Esophagus muscularis mucosa (tissue), 4 donors: ENCODE data around the gene UBE2L3. TPM values are rescaled to one million over a fixed set of nuclear protein-coding genes. Genes with fewer than 3 reads are reported as not detected.

Source experiments
- DNase-seq: peaks from one replicate; pipeline ENCODE4 v3.0.0-alpha.2; 2017; ENCODE audit errors: extremely low spot score
- H3K27ac ChIP-seq, 4 donors: fragments of 200-600 bp; sonication (generic); replicated peaks in 1 of 4; 1 replicate in 3 of 4; 2 replicates in 1 of 4; pipeline ENCODE4 v1.5.1; 2016 to 2019; ENCODE audit warnings: mild to moderate bottlenecking in 1 of 4
- H3K27me3 ChIP-seq, 4 donors: fragments of 200-600 bp; sonication (generic); one replicate each; pipeline versions ENCODE4 v1.5.1 to v1.6.0; 2016 to 2019
- H3K36me3 ChIP-seq, 4 donors: fragments of 200-600 bp; sonication (generic); one replicate each; pipeline ENCODE4 v1.5.1; 2016 to 2019
- H3K4me1 ChIP-seq, 4 donors: fragments of 200-600 bp; sonication (generic); one replicate each; pipeline ENCODE4 v1.5.1; 2016 to 2019
- H3K4me3 ChIP-seq, 4 donors: fragments of 200-600 bp; sonication (generic); 1 replicate in 2 of 4; 2 replicates in 2 of 4; pipeline ENCODE4 v1.5.1; 2016 to 2019; ENCODE audit warnings: mild to moderate bottlenecking in 4 of 4, moderate library complexity in 1 of 4
- H3K9me3 ChIP-seq, 4 donors: fragments of 200-600 bp; sonication (generic); 1 replicate in 3 of 4; 2 replicates in 1 of 4; pipeline ENCODE4 v1.5.1; 2016 to 2019
- EP300 ChIP-seq: sonication (generic); formaldehyde crosslinking; IDR thresholded peaks from one replicate; pipeline ENCODE4 v1.6.1; 2017; ENCODE audit warnings: antibody characterized with exemption
- POLR2A ChIP-seq: fragments of 450-650 bp; IDR thresholded peaks from one replicate; pipeline ENCODE4 v1.6.1; 2017; ENCODE audit warnings: antibody characterized with exemption, moderate library complexity, mild to moderate bottlenecking, low read depth
- POLR2AphosphoS5 ChIP-seq, 2 donors: sonication (generic); formaldehyde crosslinking; IDR thresholded peaks; one replicate each; pipeline ENCODE4 v1.6.1; 2017; ENCODE audit warnings: antibody characterized with exemption in 2 of 2
- WGBS: methylation state at CpG from one replicate; pipeline ENCODE4 v1.1.5; 2018; 5-methylcytosine and 5-hydroxymethylcytosine counted together
- intact Hi-C: fragments of 100-400 bp; cut with DNase I; formaldehyde crosslinking; loops from one replicate; pipeline ENCODE4 v1.15.1; 2023
- total RNA-seq, 4 donors: library from RNA; depleted of rRNA; stranded (reverse); fragments of >200 nt; gene quantifications; one replicate each; pipeline versions ENCODE4 v1.1.0 to v1.2.1, GENCODE V29; 2016
- TF ChIP-seq, protein P1 (sequence below), 3 experiments: fragments of 200-600 bp in 2 of 3; fragments of 450-650 bp in 1 of 3; sonication (generic) in 2 of 3; IDR thresholded peaks; one replicate each; pipeline ENCODE4 v1.5.1; 2017 to 2019; ENCODE audit warnings: antibody characterized with exemption in 3 of 3, mild to moderate bottlenecking in 2 of 3, moderate library complexity in 1 of 3

Gene UBE2L3
- total RNA-seq, 4 donors from 2014 or later = 47.3 to 84.7 (median 65.2) TPM

DNA sequence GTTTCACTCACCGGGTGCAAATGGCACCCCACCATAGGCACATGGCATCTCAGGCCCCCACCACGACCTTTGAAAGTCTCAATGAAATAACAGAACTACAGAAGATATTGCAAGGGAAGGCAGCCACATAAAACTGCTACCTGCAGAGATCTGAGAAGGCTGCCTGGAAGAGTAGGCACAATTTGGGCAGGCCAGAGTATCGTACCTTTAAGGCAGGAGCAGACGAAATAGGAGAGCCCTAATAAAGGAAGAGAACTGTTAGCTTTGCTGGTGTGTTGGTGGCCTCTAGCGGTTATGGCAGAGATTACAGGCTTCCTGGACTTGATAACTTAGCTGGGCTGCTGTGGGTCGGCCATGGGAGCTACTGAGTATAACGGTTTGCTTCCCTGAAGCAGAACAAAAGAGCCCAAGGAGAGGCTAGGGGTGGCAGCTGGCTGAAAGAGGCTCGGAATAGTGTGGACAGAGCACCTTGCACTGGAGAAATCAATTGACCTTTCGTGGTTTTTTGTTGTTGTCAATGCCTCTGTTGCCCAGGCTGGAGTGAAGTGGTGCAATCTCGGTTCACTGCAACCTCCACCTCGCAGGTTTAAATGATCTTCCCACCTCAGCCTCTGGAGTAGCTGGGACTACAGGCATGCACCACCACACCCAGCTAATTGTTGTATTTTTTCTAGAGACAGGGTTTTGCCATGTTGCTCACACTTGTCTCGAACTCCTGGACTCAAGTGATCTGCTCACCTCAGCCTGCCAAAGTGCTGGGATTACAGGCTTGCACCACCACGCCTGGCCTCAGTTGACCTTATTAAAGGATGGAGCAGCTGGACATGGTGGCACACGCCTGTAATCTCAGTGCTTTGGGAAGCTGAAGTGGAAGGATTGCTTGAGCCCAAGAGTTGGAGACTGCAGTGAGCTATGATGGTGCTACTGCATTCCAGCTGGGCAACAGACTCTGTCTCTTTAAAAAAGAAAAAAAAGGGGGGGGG is 79.4 kb downstream of the UBE2L3 start:
- intact Hi-C loops = no loop called here
- no peak for TF ChIP-seq POLR2A
- peak in 1 of 2 donors; percentile 9 for TF ChIP-seq POLR2AphosphoS5 (IDR thresholded peaks at IDR 0.05)
- TF ChIP-seq, protein P1, sequence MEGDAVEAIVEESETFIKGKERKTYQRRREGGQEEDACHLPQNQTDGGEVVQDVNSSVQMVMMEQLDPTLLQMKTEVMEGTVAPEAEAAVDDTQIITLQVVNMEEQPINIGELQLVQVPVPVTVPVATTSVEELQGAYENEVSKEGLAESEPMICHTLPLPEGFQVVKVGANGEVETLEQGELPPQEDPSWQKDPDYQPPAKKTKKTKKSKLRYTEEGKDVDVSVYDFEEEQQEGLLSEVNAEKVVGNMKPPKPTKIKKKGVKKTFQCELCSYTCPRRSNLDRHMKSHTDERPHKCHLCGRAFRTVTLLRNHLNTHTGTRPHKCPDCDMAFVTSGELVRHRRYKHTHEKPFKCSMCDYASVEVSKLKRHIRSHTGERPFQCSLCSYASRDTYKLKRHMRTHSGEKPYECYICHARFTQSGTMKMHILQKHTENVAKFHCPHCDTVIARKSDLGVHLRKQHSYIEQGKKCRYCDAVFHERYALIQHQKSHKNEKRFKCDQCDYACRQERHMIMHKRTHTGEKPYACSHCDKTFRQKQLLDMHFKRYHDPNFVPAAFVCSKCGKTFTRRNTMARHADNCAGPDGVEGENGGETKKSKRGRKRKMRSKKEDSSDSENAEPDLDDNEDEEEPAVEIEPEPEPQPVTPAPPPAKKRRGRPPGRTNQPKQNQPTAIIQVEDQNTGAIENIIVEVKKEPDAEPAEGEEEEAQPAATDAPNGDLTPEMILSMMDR (IDR thresholded peaks at IDR 0.05) = peak; percentile 81 to 92 (median 85)
- no peak for DNase-seq
- Histone ChIP-seq H3K4me1 (peaks cover 26 to 36% (median 30%) of the 10 kb centered on the region in 4 donors), H3K27me3 (no peaks in the 10 kb centered on the region), H3K9me3 (no peaks in the 10 kb centered on the region), H3K27ac (no peak overlapping the region), H3K4me3 (no peak overlapping the region), H3K36me3 (peaks cover 0 to 42% (median 13%) of the 10 kb centered on the region in 4 donors)
- 46% methylated on average over 14 of the region's 14 CpGs for WGBS

DNA sequence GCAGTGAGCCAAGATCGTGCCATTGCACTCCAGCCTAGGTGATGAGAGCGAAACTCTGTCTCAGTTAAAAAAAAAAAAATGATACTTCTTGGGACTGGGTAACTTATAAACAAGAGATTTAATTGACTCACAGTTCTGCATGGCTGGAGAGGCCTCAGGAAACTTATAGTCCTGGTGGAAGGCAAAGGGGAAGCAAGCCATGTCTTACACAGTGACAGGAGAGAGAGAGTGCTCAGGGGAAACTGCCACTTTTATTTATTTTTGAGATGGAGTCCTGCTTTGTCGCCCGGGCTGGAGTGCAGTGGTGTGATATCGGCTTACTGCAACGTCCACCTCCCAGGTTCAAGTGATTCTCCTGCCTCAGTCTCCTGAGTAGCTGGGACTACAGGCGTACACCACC is 82.8 kb downstream of the UBE2L3 start:
- intact Hi-C loops = no loop called here
- Histone ChIP-seq H3K27me3 (peaks cover 0 to 9% (median 0%) of the 10 kb centered on the region in 4 donors), H3K36me3 (peaks cover 0 to 26% (median 5%) of the 10 kb centered on the region in 4 donors), H3K9me3 (no peaks in the 10 kb centered on the region), H3K27ac (no peak overlapping the region), H3K4me1 (peaks cover 22 to 30% (median 25%) of the 10 kb centered on the region in 4 donors), H3K4me3 (no peak overlapping the region)
- no peak for TF ChIP-seq EP300
- TF ChIP-seq POLR2AphosphoS5 (IDR thresholded peaks at IDR 0.05) = no peak
- TF ChIP-seq, protein P1 (IDR thresholded peaks at IDR 0.05) = no peak
- TF ChIP-seq POLR2A = no peak
- no peak for DNase-seq
- WGBS = 94% methylated on average over 7 of the region's 7 CpGs

DNA sequence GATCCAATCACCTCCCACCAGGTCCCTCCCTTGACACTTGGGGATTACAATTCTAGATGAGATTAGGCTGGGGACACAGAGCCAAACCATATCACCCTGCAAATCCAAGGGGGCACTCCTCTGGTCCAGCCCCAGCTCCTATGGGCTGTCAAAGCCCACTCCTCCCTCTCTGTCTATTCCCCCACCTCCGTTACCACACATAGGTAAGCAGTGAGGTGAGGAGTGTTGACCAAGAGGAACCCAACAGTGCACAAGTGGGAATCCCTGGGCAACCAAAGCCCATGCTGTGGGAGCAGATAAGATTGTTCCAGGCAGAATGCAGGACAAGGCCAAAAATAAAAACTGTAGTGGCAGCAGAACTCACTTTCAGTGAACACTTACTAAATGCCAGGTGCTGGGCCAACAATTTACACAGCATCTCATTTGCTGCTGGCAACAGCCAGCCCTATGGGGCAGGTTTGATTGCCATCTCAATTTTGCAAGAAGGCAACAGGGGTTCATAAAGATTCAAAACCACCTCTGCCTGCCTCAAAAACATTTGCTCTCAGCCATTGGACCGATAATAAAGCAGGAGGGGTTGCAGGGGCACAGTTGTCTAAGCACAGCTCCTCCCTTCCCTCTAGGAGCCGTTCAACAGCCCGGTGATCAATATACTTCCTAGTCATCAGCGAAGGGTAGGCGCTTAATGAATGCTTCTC is 83.5 kb downstream of the UBE2L3 start:
- no peak for DNase-seq
- peaks cover 0 to 14% (median 0%) of the 10 kb centered on the region in 4 donors for H3K27me3 ChIP-seq
- H3K36me3 ChIP-seq = peaks cover 0 to 21% (median 2%) of the 10 kb centered on the region in 4 donors
- intact Hi-C loops = no loop called here
- peak overlapping the region; percentile 64 to 71 (median 68) for H3K4me3 ChIP-seq
- WGBS = 22% methylated on average over 6 of the region's 6 CpGs
- H3K9me3 ChIP-seq = no peaks in the 10 kb centered on the region
- H3K4me1 ChIP-seq = peaks cover 22 to 30% (median 25%) of the 10 kb centered on the region in 4 donors
- H3K27ac ChIP-seq = no peak overlapping the region
- TF ChIP-seq POLR2AphosphoS5 (IDR thresholded peaks at IDR 0.05) (no peak), POLR2A (no peak), EP300 (no peak)
- TF ChIP-seq, protein P1 (IDR thresholded peaks at IDR 0.05) = no peak

DNA sequence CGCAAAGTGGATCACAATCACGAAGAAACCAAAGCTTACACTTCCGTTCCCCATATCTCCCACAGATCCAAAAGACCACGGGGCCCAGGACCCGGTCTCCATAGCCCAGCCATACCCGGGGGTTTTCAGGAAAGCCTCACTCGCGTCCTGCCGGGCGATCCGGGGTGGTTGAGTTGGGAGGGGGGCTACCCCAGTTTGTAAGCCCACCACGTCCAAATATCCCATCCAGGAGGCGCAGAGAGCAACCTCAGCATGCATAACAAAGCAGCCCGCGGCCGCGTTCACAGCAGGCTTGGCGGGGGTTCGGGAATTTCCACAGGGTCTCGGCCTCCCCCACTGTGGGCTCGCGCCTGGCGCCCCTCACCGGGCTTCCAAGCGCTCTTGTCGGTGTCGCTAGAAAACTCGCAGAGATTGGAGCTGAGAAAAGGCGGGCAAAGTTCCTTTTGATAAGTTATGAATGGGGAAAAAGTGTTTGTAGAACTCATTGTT is 84.1 kb downstream of the UBE2L3 start:
- DNase-seq = no peak
- Histone ChIP-seq H3K4me3 (peak overlapping the region; percentile 64 to 71 (median 68)), H3K27ac (no peak overlapping the region), H3K4me1 (peaks cover 20 to 26% (median 23%) of the 10 kb centered on the region in 4 donors), H3K9me3 (no peaks in the 10 kb centered on the region), H3K36me3 (peaks cover 0 to 21% (median 2%) of the 10 kb centered on the region in 4 donors), H3K27me3 (peaks cover 0 to 20% (median 0%) of the 10 kb centered on the region in 4 donors)
- WGBS = under 1% methylated on average over 29 of the region's 29 CpGs
- TF ChIP-seq, protein P1 (IDR thresholded peaks at IDR 0.05) = no peak
- no peak for TF ChIP-seq POLR2AphosphoS5 (IDR thresholded peaks at IDR 0.05)
- TF ChIP-seq POLR2A = no peak
- TF ChIP-seq EP300 = no peak
- intact Hi-C loops = no loop called here
